ENCODE results near the gene SMAD9.

The SMAD9 gene

GRCh38 chr13:36818804-36819738 is 101.0 kb downstream of the SMAD9 start, which contains the start of gene RFXAP:
Gene RFXAP (plus strand): TSS chr13:36819222. CDS start chr13:36819358, 136 bp downstream.
- no peak for TF ChIP-seq JUND (IDR thresholded peaks at IDR 0.05; ENCODE audit: low read depth)
- DNase-seq (ENCODE audit: low read depth in 1 of 2, low spot score in 1 of 2): peak; percentile 68 to 81
- in situ Hi-C loops (cut with HindIII; ENCODE audit: low pct_unique_long_range_greater_than_20kb, low sequenced_read_pairs): no loop called here

GRCh38 chr13:36817996-36818803 is 101.8 kb downstream of the SMAD9 start:
- in situ Hi-C loops (cut with HindIII; ENCODE audit: low pct_unique_long_range_greater_than_20kb, low sequenced_read_pairs): no loop called here
- no peak for TF ChIP-seq JUND (IDR thresholded peaks at IDR 0.05; ENCODE audit: low read depth)
- DNase-seq (ENCODE audit: low read depth in 1 of 2, low spot score in 1 of 2): no peak

- in situ Hi-C loops (cut with HindIII; ENCODE audit: low pct_unique_long_range_greater_than_20kb, low sequenced_read_pairs): no loop called here
- peak in 1 of 2 experiments; percentile 5 for DNase-seq (ENCODE audit: low read depth in 1 of 2, low spot score in 1 of 2)
- TF ChIP-seq JUND (IDR thresholded peaks at IDR 0.05; ENCODE audit: low read depth): no peak
Observed at GRCh38 chr13:36815062-36815461, 105.0 kb downstream of the SMAD9 start.

GRCh38 chr13:36814465-36814864 is 105.6 kb downstream of the SMAD9 start:
- DNase-seq (ENCODE audit: low read depth in 1 of 2, low spot score in 1 of 2): no peak
- in situ Hi-C loops (cut with HindIII; ENCODE audit: low pct_unique_long_range_greater_than_20kb, low sequenced_read_pairs): no loop called here
- no peak for TF ChIP-seq JUND (IDR thresholded peaks at IDR 0.05; ENCODE audit: low read depth)

GRCh38 chr13:36813225-36813624 is 106.8 kb downstream of the SMAD9 start:
- in situ Hi-C loops (cut with HindIII; ENCODE audit: low pct_unique_long_range_greater_than_20kb, low sequenced_read_pairs): no loop called here
- no peak for TF ChIP-seq JUND (IDR thresholded peaks at IDR 0.05; ENCODE audit: low read depth)
- DNase-seq (ENCODE audit: low read depth in 1 of 2, low spot score in 1 of 2): no peak

- in situ Hi-C loops (cut with HindIII; ENCODE audit: low pct_unique_long_range_greater_than_20kb, low sequenced_read_pairs): no loop called here
- no peak for TF ChIP-seq JUND (IDR thresholded peaks at IDR 0.05; ENCODE audit: low read depth)
- no peak for DNase-seq (ENCODE audit: low read depth in 1 of 2, low spot score in 1 of 2)
Observed at GRCh38 chr13:36807616-36808015, 112.4 kb downstream of the SMAD9 start.

GRCh38 chr13:36806102-36806501 is 113.9 kb downstream of the SMAD9 start:
- in situ Hi-C loops (cut with HindIII; ENCODE audit: low pct_unique_long_range_greater_than_20kb, low sequenced_read_pairs): no loop called here
- TF ChIP-seq JUND (IDR thresholded peaks at IDR 0.05; ENCODE audit: low read depth): no peak
- DNase-seq (ENCODE audit: low read depth in 1 of 2, low spot score in 1 of 2): no peak

- peak in 1 of 2 experiments; percentile 50 for DNase-seq (ENCODE audit: low read depth in 1 of 2, low spot score in 1 of 2)
- in situ Hi-C loops (cut with HindIII; ENCODE audit: low pct_unique_long_range_greater_than_20kb, low sequenced_read_pairs): no loop called here
- TF ChIP-seq JUND (IDR thresholded peaks at IDR 0.05; ENCODE audit: low read depth): no peak
Observed at GRCh38 chr13:36804588-36804987, 115.5 kb downstream of the SMAD9 start.

GRCh38 chr13:36801035-36801434 is 119.0 kb downstream of the SMAD9 start:
- in situ Hi-C loops (cut with HindIII; ENCODE audit: low pct_unique_long_range_greater_than_20kb, low sequenced_read_pairs): no loop called here
- TF ChIP-seq JUND (IDR thresholded peaks at IDR 0.05; ENCODE audit: low read depth): no peak
- no peak for DNase-seq (ENCODE audit: low read depth in 1 of 2, low spot score in 1 of 2)

GRCh38 chr13:36796052-36796451 is 124.0 kb downstream of the SMAD9 start:
- DNase-seq (ENCODE audit: low read depth in 1 of 2, low spot score in 1 of 2): no peak
- no peak for TF ChIP-seq JUND (IDR thresholded peaks at IDR 0.05; ENCODE audit: low read depth)
- in situ Hi-C loops (cut with HindIII; ENCODE audit: low pct_unique_long_range_greater_than_20kb, low sequenced_read_pairs): no loop called here

- in situ Hi-C loops (cut with HindIII; ENCODE audit: low pct_unique_long_range_greater_than_20kb, low sequenced_read_pairs): no loop called here
- no peak for DNase-seq (ENCODE audit: low read depth in 1 of 2, low spot score in 1 of 2)
- no peak for TF ChIP-seq JUND (IDR thresholded peaks at IDR 0.05; ENCODE audit: low read depth)
Observed at GRCh38 chr13:36795463-36795862, 124.6 kb downstream of the SMAD9 start.

Measured in T47D (cell line).